GM18517 (cell line): ENCODE results near the gene IL5RA.
A peak's percentile ranks its signal among the peaks of the same experiment; 100 is the strongest.

Source experiments
- ATAC-seq: cut with Tn5 transposase; IDR thresholded peaks from one replicate; pipeline ENCODE4 v1.9.1; 2021; ENCODE audit warnings: mild to moderate bottlenecking, moderate library complexity; ENCODE audit not compliant: unreplicated experiment

The IL5RA gene, protein sequence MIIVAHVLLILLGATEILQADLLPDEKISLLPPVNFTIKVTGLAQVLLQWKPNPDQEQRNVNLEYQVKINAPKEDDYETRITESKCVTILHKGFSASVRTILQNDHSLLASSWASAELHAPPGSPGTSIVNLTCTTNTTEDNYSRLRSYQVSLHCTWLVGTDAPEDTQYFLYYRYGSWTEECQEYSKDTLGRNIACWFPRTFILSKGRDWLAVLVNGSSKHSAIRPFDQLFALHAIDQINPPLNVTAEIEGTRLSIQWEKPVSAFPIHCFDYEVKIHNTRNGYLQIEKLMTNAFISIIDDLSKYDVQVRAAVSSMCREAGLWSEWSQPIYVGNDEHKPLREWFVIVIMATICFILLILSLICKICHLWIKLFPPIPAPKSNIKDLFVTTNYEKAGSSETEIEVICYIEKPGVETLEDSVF

DNA sequence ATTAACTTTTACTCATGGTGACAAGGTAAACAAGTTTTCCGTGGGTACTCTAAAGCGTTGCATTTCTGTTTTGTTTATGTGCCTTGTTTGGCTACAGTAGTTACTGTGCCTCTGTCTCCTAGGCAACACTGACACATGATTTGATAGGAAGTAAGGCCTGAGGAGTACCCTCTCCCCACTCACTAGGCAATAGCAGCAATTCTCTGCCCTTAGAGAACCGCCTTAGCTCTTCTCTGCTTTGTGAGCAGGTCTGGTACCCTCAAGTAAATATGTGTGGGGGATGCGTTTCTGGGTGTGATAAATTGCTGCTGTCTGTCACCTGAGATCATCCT lies at the start of gene IL5RA:
IL5RA (minus strand) TSS at position 76 of the 332 bp plus-strand sequence. CDS start 5,390 bp downstream, outside the sequence.
- ATAC-seq, result no peak

DNA sequence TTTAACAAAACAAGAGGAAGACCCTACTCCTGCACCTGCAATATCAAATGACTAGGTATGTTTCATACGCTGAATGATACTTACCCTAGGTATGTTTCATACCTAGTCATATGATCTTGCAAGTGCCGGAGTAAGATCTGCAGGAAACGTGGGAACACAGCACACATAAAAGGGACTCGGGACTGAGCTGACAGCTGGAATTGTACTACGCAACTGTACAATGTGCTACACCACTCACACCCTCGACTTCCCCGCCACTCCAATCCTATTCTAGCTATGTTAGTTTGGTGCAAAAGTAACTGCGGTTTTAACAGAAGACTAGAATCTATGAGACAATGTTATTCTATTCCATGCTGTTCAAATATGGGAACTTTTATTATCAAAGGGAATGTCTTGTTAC lies 47.3 kb upstream of the IL5RA start:
- ATAC-seq, result no peak

DNA sequence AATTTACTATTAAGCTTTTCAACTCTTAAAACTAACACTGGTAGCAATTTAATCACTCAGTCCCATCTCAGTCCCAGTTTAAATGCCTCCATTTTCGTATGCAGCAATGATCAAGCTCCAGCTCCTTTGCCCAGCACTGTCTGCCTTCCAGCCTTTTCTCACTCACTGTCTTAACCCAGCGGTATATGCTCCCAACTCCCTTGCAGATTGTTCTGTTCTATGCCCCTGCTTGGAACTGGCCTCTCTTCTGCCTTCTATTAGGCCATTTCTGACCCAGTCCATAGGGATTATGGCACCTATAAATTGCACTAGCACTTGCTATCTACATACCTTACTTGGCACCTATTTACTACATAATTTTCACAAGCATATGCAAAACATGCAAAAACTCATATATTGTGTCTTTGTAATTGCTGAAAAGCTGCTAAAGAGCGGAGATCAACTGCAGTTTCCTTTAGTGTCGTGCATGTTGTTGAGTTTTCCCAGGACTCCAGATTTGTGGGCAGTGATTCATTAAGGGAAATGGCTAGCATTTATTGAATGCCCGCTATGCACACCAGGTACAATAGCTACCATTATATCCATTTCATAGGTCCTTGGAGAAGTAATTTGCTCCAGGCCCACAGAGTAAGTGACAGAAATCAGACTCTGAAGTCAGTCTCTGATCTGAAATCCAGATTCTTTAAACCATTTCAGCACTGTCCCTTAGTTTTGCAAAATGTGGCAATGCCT lies 44.9 kb upstream of the IL5RA start:
- ATAC-seq, result no peak

DNA sequence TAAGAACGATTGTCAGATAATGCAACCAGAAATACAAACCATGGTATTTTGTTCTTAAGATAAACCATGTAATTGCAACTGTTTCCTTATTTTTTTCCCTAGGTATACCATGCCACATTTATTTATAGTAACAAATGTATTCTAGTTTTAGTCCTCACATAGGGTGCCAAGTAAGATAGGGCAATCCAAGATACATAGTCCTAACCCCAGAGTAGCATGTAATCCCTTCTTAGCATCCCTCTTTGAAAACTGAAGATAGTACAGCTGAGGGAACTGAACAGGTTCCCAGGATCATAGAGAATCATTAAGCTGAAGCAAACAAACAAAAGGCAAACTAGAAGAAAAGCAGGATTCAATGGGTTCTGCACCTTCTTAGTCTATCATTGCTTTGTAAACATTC lies 41.3 kb upstream of the IL5RA start:
- ATAC-seq, result no peak

DNA sequence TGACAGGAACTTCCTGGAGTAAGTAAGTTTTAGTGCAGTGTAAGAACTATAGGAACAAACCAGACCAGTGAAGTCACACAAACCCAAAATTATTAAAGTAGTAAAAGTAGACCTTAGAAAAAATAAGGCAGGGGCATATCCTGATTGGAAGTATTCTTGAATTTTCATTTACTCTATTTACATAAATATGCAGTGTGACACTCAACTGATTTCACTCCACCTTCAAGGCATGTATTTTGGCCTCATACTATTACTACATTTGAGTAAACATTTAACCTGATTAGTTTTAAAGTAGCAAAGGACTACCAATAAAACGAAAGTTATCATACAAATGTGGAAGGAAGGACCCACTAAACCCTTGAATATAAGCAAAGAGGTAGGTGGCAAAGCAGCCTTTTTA lies 39.4 kb upstream of the IL5RA start:
- ATAC-seq, result no peak

DNA sequence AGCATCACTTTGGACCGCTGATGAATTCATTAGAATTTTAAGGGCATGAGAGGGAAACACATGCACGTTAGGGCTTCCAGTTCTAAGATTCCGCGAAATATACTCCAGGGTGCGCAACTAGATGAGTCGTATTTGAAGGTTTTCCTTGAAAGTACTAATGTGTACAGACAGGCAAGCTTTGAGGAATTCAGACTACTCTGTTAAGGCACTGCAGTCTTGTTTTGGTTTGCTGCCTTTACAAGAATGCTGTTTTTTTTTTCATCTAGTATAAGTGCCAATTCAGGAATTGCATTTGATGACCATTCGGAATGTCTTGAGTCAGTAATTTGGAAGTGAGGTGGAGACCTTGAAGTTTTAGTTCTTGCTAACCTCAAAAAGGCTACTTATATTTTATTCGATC lies 35.7 kb upstream of the IL5RA start:
- ATAC-seq, result no peak

DNA sequence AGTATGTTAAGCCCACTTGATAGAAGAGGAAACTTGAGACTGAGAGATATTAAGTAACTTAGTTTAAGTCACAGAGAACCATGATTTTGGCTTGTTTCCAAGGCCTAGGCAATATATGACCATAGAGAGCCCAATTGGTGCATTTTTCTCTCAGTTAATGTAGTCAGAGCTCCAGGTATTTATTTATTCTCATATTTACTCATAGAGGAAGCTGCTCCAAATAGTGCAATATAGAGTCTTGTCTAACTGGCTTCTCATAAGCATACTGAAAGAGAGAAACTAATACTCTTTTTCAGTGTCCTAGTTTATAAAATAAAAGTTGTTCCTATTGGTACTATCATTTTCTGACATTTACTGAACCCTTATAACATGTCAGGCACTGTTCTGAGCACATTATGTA lies 31.8 kb upstream of the IL5RA start:
- ATAC-seq, result no peak

DNA sequence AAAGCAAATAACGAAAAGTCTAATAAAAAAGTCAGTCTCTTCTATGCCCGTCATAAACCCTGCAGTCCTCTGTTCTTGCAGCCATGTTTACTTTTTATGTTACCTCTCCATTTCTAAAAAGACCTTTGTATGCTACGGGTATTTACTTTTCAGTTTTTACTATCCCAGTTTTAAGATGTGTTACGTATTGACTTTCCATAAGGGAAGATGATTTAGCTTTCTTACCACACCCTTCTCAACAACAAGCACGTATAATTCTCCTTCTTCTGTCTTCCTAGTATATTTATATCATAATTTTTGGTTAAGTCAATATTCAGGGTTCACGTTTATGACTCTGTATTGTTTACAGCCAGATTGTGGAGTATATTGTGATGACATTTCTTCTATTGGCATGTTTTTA lies 27.4 kb upstream of the IL5RA start:
- no peak for ATAC-seq

DNA sequence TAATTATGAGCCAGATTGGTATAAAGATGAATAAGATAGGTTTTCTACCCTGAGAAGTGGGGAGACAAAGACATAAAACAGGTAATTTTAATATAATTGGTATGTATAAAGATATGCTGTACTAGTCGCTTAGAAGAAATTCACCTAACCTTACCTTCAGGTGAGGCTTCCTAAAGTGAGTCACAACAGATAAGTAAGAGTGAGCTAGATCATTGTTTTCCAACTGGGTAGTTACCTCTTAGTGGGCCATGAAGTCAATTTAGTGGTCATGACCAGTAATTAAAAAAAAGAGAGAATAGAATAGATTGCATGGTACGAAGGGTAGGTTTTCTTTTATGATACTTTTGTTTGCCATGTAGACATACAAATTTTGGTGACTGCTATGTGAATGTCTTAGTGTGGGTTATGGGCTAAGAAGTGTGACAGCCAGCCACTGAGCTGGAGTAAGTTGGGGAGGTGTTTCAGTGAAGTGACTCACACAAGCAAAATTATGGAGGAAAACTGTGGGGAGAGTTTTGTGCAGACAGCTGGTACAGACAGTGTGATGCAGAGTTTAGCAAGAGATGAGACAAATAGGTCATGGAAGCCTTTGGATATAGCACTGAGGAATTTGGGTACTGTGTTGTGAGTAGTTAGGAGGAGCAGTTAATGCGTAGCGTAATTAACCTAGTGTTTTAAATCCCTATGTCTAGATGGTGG lies 24.7 kb upstream of the IL5RA start:
- no peak for ATAC-seq

DNA sequence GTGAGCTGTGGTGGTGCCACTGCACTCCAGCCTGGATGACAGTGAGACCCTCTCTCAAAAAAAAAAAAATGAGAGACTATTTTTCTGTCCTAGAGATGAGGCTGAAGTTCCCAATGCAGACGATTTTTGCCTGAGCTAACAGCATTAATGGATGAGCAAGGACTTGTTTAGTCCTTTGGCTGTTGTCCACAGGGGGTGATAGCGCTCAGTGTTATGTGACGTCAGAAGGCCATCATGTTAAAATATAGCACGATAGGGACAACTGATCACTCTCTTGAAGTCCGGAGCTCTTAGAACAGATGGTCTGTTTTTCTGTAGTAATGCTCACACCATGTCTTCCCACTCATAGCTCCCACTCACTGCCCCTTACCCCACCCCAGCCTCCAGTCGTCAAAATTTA lies 23.3 kb upstream of the IL5RA start:
- ATAC-seq, result no peak

DNA sequence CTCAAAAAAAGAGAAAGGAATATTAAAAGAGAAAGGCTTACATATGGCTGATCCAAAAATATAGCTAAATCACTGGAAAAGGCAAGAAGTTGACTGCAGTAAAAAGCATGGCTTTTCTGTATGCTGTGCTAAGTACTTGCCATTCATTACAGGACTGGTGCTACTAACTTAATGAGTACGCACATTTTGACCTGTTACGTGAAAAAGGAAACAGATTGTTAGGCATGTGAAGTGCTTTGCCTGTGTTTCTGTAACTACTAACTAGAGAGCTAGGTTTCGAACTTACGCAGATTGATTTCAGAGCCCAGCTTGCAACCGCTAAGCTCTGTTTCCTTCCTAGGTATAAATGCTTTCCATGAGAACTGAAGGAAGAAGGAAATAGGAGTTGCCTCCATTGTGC lies 19.4 kb upstream of the IL5RA start:
- ATAC-seq, result no peak

DNA sequence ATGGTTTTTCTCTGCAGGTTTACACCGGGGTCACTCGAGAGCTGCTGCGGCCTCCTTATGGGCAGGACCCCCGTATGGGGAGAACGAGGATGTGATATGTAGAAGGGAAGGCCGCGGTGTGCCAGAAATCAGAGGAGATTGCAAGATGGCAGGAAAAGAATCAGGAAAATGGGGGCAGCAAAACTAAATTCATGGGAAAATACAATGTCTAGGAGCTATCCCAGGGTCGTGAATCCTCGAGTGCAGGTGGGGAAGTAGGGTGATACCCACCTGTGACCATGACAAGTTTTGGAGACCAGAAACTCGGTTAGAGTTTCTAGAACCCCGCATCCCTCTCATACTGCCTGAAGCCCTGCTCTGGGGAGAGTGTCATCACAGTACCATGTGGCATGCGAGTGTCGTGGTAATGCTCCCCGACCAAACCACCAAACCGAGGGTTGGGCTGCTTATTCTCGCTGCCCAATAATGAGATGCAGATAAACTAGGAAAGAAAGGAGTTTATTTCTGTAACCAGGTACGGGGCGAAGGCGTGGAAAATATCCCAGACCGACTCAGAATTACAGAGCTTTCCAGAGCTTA lies 17.3 kb upstream of the IL5RA start:
- no peak for ATAC-seq

DNA sequence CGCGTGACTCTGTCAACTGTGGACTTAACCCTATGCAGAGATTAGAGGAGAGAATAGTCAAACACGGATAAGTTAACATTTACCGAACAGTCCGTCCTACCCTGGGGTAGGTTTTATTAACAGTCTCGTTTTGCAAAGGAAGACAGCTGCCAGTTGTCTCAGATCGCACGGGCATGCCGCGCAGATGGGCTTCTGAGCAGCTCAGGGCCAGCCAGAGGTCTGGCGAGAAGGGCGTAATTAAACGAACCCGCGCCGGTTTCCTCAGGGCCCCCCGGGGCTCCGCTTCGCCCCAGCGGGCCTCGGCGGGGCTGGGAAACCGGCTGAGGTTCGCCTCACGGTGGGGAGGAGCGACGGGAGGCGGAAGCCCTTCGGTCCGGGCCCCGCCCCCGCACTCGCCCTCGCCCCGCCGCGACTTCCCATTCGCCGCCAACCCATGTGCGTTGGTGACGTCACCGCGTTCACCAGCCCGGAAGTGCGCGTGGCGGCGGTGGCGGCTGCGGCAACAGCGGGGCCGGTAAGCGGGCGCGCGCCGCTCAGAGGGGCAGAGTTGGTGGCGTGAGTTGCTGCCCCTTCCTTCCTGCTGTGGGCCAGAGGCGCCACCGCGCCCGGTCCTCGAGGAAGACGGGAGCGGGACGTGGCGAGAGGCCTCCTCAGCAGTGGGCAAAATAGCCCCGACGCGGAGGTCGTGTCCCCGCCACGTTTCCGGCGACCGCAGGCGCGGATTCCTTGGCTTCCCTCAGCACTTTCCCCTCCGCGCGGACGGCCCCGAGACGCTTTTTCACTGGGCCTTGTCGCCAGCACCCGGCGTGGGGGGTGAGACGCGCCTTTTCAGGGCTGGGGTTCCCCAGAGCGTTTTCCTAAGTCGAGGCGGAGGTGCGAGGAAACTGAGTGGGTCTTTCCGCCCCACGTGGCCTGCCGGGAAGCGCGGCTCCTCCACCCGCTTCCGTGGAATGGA lies 16.6 kb upstream of the IL5RA start, which contains the start of gene TRNT1:
TRNT1 (plus strand) TSS at position 464 of the 955 bp plus-strand sequence. CDS start 2,101 bp downstream, outside the sequence.
- peak; percentile 88 for ATAC-seq

DNA sequence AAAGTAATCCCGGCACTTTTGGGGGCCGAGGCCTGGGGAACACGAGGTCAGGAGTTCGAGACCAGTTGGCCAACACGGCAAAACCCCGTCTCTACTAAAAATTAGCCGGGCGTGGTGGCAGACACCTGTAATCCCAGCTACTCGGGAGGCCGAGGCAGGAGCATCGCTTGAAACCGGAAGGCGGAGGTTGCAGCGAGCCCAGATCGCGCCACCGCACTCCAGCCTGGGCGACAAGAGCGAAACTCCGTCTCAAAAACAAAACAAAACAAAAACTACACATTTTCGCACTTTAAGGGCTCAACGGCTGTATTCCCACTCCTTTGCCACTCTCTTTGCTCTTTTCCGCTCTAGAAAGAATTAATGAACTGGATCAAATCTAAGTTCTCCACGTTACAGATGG lies 15.8 kb upstream of the IL5RA start:
- ATAC-seq, result no peak

DNA sequence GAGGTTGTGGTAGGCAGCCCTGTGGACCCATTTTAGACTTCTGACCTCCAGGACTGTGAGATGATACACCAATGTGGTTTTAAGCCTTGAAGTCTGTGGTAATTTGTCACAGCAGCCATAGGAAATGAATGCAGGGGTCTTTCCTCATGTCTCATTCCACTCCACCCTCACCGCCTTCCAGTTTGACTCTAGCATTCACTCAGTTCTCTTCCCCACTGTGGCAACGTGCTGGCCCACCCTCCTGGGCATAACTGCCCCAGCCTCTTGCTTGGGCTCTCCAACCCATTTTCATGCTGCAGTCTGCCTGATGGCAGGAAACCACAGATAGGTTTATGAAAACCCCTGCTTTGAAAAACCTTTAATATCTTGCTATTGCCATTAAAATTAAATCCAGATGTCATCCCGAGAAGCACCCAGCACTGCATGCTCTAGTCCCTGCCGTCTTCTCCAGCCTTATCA lies 9.2 kb upstream of the IL5RA start:
- ATAC-seq, result no peak

DNA sequence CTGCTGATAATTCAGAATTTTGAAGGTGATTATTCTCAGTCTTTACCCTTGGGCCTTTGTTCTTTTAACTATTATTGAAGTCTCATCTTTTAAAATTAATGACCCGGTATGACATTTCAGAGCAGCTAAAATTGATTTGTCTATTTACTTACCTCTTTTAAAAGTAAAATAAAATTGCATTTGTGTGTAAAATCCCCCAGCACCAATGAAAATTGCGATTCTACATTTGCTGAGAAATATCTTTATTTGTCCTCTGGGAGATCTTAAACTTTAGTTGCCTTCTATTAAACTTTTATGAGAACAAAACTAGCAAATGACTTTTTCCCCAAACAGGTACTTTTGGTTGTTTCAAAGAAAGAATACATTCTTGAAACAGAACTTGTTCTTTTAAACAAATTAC lies 7.5 kb upstream of the IL5RA start:
- no peak for ATAC-seq

DNA sequence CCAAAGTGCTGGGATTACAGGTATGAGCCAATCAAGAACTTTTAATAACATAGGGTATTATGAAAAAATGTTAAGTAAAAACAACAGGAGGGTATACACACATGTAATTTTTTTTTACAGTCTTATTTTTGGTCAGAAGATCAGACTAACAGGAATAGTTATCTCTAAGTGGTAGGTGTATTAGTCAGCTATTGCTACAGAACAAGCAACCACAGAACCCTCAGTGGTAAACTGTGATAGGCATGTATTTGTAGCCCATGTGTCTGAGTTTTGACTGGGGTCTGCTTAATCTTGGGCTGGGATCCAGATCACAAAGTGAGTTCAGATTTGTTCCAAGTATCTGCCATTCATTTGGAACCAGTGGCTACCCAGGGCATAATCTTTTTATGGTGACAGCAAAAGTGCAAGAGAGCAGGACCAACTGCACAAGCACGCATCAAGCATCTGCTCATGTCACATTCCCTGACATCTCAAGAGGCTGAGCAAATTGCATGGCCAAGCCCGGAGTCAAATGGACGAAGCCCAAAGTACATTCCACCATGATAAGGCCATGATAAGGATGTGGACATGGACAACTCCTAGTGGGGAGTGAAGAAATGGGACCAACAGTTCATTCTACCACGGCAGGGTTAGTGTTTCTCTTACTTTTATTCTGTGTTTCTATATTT lies 3.0 kb upstream of the IL5RA start:
- ATAC-seq, result no peak

DNA sequence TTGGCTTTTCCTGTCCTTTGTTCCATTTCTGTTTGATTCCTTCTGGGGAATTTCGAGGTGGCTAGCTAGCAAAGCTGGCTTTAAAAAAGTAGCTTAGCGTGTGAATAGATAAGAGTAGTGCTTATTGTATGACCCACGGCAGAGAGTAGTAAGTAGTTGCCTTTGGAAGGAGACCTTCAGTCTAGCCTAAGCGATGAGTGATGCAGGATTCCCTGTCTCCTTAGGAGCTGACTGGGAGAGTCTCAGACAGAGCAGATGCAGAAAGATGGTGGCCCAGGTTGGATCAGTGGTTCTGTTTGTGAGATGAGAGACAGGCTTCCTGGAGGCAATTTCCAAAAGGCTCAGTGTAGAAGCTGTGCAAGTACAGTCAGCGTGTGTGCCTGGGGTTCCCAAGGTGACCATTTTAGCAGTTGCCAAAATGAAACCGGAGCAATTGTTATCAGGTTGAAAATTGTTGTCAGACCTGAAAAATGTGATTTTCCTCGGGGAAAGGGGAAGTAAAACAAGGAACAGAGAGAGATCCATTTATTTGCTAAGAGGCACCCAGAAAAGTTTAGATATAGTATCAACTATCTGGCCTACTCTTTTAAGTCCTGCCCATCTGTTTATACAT lies 681 bp upstream of the IL5RA start:
- ATAC-seq, result no peak
